GM21529 (cell line): ENCODE results near the gene POMZP3.
"Not testable (repeated sequence)": the region's sequence is repeated elsewhere in the genome, so short reads cannot be mapped to it uniquely, and the experiment has no call there.

Source experiments
- ATAC-seq: cut with Tn5 transposase; IDR thresholded peaks from one replicate; pipeline ENCODE4 v1.9.1; 2021; ENCODE audit not compliant: unreplicated experiment

POMZP3 gene

GRCh38 chr7:76626989-76627642 lies at the start of gene POMZP3:
Gene POMZP3 (minus strand): TSS chr7:76627279. CDS start chr7:76626064, 1,215 bp downstream.
- ATAC-seq = peak; percentile 80

DNA sequence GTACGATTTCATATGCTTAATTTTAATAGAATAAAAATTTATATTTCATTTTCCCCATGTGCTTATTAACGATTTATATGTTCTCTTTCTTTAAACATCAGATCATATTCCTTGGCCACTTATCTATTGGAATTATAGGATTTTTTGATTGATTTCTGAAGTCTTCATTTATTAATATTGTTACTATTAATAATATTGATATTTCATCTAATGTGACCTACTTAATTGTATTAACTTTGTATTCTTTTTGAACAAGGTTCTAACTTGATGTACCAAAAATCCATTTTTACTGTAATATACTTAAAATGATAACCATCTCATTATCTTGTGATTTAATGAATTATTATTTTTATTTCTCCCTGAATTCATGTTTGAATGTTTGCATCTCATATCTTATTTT lies 48.7 kb upstream of the POMZP3 start:
- ATAC-seq = not testable (repeated sequence)

DNA sequence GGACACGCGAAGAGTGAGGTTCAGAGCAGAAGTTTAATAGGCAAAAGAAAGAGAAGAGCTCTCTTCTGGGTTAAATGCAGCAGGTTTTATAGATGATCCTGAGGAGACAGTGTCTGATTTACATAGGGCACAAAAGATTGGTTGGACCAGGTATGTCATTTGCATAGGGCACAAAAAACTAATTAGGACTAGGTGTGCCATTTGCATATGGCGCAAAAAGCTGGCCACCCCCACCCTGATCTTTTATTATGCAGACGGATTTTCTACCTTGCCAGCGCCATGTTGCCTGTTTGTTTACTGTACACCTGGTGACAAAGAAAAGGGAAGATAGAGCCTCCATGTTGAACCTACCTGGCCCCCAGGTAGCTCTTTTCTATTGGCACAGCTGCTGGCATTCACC lies 46.3 kb upstream of the POMZP3 start:
- not testable (repeated sequence) for ATAC-seq

- not testable (repeated sequence) for ATAC-seq
Observed at GRCh38 chr7:76659212-76659611, 32.1 kb upstream of the POMZP3 start.

DNA sequence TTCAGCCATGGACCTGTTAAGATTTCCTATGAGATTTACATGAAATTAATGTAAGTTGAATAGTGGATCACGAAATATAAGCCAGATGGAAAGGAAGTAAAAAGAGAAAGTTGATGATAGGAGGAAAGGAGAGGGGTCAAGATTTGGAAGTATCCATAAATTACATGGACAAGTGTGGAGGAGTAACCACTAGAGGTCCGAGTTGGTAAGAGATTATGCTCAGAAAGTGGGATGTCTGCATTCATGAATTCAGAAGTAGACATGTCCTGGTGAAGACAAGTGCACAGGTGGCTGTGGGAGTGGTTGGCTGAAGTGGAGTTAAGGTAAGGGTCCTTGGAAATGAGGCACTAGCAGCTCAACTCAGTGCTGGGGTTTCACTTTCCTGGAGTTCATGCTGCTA lies 29.3 kb upstream of the POMZP3 start:
- not testable (repeated sequence) for ATAC-seq

GRCh38 chr7:76642620-76643019 lies 15.5 kb upstream of the POMZP3 start:
- not testable (repeated sequence) for ATAC-seq

DNA sequence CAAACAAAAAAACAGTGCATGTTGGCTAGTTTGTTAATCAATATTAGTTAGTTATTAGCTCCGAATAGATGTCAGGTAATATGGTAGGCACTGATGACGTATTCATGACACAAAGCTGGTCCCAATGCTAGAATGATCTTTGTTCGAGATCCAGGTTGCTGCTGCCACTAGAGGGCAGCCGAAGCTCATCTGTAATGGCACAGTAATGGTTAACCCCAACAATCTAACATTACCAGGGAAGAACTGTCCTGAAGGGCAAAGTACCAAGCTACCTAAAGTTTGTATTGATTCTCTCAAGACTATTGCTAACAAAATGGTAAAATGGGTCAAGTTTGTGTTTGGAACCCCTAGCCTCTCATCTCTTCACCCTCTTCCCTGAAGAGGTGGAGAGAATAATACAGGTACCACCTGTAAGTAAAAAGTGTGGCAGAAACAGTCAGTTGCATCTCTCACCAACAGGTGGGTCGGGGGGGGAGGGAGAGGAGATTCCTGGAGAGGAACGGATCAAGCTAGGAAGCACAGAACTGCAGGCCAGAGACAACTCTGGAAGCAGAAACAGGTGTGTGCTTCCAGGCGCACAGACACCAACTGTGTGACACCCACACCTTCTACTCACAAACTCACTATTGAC lies 10.1 kb upstream of the POMZP3 start:
- peak; percentile 90 for ATAC-seq

- ATAC-seq = peak; percentile 51
Observed at GRCh38 chr7:76626581-76626980, 498 bp downstream of the POMZP3 start.

- ATAC-seq = not testable (repeated sequence)
Observed at GRCh38 chr7:76619439-76620190, 7.5 kb downstream of the POMZP3 start.

GRCh38 chr7:76613783-76614182 lies 13.3 kb downstream of the POMZP3 start:
- not testable (repeated sequence) for ATAC-seq

DNA sequence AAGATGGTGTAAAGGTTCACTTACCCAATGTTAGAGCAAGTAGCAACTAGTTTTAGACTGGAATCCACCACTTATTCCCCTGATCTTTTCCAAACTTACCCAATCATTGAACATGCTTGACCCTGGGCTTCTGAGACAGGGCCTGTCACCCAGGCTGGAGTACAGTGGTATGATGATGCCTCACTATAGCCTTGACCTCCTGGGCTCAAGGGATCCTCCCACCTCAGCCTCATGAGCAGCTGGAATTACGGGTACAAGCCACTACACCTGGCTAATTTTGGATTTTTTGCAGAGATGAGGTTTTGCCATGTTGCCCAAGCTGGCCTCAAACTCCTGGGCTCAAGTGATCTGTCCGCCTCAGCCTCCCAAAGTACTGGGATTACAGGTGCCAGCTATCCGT lies 14.8 kb downstream of the POMZP3 start:
- not testable (repeated sequence) for ATAC-seq

GRCh38 chr7:76609864-76610263 lies 17.2 kb downstream of the POMZP3 start:
- peak; percentile 35 for ATAC-seq

DNA sequence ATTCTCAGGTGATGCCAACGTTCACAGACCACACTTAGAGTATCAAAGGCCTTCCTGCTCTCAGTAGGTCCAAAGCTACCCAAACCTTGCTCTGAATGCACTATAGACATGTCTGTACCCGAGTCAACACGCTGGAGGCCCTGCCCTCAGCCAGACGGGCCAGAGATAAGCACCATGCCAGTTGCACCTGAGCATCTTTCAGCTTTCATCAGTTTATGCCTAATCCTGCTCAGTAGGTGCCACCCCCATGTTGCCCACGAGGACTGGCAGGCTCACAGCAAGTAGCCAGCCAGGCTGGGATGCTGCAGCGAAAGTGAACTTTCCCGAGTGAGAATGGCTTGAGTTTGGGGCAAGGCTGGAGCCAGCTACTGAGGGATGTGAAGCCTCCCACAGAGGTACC lies 18.6 kb downstream of the POMZP3 start:
- not testable (repeated sequence) for ATAC-seq

DNA sequence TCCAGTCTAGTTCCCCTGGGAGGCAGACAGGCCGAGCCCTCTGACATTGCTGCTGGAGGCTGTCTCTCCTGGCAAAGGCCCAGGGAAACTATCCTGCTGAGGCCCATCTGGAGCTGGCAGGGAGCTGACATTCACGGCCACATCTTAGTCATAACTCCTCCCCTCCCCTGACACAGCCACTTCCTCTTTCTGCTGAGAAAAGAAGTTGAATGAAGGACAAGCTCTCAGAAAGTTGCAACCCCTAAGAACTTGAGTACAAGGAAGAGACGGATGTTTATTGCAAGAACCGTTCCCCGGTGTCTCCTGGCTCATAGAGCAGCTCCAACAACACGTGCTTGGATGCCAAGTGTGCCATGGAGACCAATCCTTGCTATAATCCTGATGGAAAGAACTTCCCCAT lies 21.1 kb downstream of the POMZP3 start:
- peak; percentile 96 for ATAC-seq

DNA sequence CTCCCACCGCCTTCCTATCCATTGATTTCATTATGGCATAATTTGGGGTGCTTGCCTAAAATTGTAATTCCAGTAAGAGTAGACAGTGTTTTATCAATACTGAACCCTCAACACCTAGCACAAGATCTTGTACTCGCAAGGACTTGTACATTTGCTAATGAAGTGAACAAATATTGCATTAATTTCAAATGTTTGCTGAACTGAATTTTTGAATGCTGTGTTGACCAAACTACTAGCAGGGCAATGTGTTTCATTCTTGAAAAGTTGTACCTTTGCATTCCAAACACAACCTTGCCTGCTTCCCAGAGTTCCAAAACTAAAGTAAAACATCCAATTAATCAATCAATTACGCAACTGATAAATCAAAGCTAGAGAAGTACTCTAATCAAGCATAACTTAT lies 26.4 kb downstream of the POMZP3 start:
- ATAC-seq = not testable (repeated sequence)

DNA sequence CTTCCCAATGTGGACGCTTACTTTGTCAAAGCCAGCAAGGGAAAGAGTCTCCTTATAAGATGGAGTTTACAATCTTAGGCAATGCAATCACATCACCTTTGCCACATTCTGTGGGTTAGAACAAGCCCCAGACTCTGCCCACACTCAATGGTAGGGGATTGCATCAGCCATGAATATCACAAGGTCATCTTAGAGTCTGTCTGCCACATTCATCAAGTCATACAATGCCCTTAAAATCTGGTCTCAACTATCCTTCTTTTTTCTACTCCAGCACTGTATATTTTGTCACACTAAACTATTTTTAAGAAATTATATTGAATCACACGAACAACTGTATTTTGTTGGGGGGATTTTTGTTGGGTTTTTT lies 27.0 kb downstream of the POMZP3 start:
- ATAC-seq = not testable (repeated sequence)

DNA sequence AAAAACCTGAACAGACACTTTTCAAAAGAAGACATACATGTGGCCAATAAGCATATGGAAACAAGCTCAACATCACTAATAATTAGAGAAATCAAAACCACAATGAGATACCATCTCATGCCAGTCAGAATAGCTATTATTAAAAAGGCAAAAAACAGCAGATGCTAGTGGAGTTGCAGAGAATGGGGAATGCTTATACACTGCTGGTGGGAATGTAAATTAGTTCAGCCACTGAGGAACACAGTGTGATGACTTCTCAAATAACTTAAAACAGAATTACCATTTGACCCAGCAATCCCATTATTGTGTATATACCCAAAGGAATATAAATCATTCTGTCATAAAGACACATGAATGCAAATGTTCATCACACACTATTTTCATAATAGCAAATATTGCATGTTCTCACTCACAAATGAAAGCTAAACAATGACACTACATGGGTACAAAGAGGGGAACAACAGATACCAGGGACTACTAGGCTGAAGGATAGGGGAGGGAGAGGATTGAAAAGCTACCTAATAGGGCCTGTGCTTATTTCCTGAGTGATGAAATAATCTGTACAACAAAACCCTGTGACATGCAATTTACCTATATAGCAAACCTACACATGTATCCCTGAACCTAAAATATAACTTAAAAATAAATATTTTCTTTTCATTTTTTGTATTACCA lies 28.4 kb downstream of the POMZP3 start:
- not testable (repeated sequence) for ATAC-seq

DNA sequence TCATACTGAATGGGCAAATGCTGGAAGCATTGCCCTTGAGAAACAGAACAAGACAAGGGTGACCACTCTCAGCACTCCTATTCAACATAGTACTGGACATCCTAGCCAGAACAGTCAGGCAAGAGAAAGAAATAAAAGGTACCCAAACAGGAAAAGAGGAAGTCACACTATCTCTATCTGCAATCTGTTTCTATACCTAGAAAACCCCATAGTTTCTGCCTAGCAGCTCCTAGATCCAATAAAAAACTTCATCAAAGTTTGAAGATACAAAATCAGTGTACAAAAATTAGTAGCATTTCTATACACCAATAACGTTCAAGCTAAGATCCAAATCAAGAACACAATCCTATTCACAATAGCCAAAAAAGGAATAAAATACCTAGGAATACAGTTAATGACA lies 29.8 kb downstream of the POMZP3 start:
- not testable (repeated sequence) for ATAC-seq

- not testable (repeated sequence) for ATAC-seq
Observed at GRCh38 chr7:76592694-76593093, 34.4 kb downstream of the POMZP3 start.

- ATAC-seq = peak; percentile 84
Observed at GRCh38 chr7:76591602-76592304, 35.3 kb downstream of the POMZP3 start.

DNA sequence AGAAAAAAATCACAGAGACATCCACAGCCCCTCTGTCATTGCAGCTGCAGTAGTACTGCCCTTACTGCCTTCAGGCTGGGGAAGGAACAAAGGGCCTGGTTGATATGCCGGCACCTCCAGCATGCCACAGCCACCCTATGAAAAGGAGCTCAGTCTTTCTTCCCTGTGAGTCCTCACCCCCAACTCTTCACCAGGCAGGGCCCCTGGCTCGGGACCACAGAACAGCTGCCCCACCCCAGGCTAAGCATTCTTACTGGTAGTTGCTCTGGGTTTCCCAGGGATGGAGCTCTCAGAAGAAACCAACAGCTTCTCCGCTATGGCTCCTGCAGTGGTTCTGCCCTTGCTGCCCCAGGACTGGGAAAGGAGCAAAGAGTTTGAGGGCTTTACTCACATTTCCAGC lies 36.0 kb downstream of the POMZP3 start:
- not testable (repeated sequence) for ATAC-seq
